K562 (cell line): ENCODE results near the gene GRAMD2B. TPM values are rescaled to one million over a fixed set of nuclear protein-coding genes. Genes with fewer than 3 reads are reported as not detected.

Experiments
- ATAC-seq: fragments of 200-7000 bp; cut with Tn5 transposase; 3 replicates; pipeline ENCODE4 v1.9.1; 2020; ENCODE audit warnings: moderate library complexity
- BruUV-seq: library from RNA; stranded (reverse); fragments of 400-500 nt; replicated peaks from 2 replicates; lab custom pipeline; 2021; lab: Mats Ljungman, UMichigan
- CTCF ChIA-PET: fragments of 300-600 bp; formaldehyde crosslinking; extraction: SDS; loops from one replicate; lab custom pipeline; 2021; ENCODE audit warnings: low intra/inter-chr PET ratio; lab: Yijun Ruan, JAX
- POLR2A ChIA-PET: fragments of 300-600, 350-650 bp; sonication (Branson Sonifier 250); formaldehyde crosslinking; extraction: SDS; loops from one replicate; lab custom pipeline; 2021; ENCODE audit warnings: antibody characterized with exemption, inconsistent platforms; lab: Yijun Ruan, JAX
- DNase-seq, 4 experiments: peaks; one replicate each; pipeline versions ENCODE4 v3.0.0 to v3.0.0-alpha.2; 2011 to 2018; ENCODE audit warnings: low spot score in 3 of 4, mixed read lengths in 3 of 4; ENCODE audit errors: extremely low read depth in 1 of 4
- FAIRE-seq: peaks from 2 replicates; lab custom pipeline; 2011; peaks lifted over from hg19 to GRCh38; lab: Jason Lieb, UNC
- H2AFZ ChIP-seq: 2 replicates; pipeline ENCODE4 v1.6.0; 2011; ENCODE audit warnings: low read depth, low read length, control low read depth, inconsistent platforms
- H3K27ac ChIP-seq: fragments of 200-600 bp; 3 replicates; pipeline ENCODE4 v1.8.0; 2011; ENCODE audit warnings: low read depth, mild to moderate bottlenecking, control low read depth, inconsistent platforms, low read length, moderate library complexity, mixed read lengths; ENCODE audit errors: extremely low read depth
- H3K27me3 ChIP-seq, 2 experiments: fragments of 300-600 bp in 1 of 2; 2 replicates in 1 of 2; 3 replicates in 1 of 2; pipeline versions ENCODE4 v1.6.0 to v1.8.0; 2011; ENCODE audit warnings: inconsistent platforms in 2 of 2, low read length in 2 of 2, mild to moderate bottlenecking in 1 of 2, mixed read lengths in 1 of 2, moderate library complexity in 1 of 2; ENCODE audit not compliant: control insufficient read depth in 2 of 2, insufficient read depth in 2 of 2
- H3K36me3 ChIP-seq: fragments of 300-600 bp; 3 replicates; pipeline ENCODE4 v1.8.0; 2011; ENCODE audit warnings: mild to moderate bottlenecking, low read length, inconsistent platforms; ENCODE audit not compliant: control insufficient read depth, insufficient read depth
- H3K4me1 ChIP-seq, 2 experiments: fragments of 200-600 bp in 1 of 2; replicated peaks in 1 of 2; 2 replicates in 1 of 2; 3 replicates in 1 of 2; pipeline versions ENCODE4 v1.5.1 to v1.8.0; 2011; ENCODE audit warnings: inconsistent platforms in 2 of 2, low read length in 2 of 2, mild to moderate bottlenecking in 1 of 2, mixed read lengths in 1 of 2, moderate library complexity in 1 of 2; ENCODE audit not compliant: control insufficient read depth in 2 of 2, insufficient read depth in 2 of 2
- H3K4me2 ChIP-seq: 2 replicates; pipeline ENCODE4 v1.6.1; 2011; ENCODE audit warnings: low read length, control low read depth, inconsistent platforms, mixed read lengths; ENCODE audit not compliant: insufficient read depth
- H3K4me3 ChIP-seq: fragments of 200-600 bp; sonication (generic), shearing (Covaris generic); 2 replicates; pipeline ENCODE4 v1.5.1; 2016; ENCODE audit warnings: control low read depth, inconsistent platforms
- H3K79me2 ChIP-seq: fragments of 200-600 bp; 3 replicates; pipeline ENCODE4 v1.8.0; 2011; ENCODE audit warnings: low read length, inconsistent platforms; ENCODE audit not compliant: control insufficient read depth, insufficient read depth
- H3K9ac ChIP-seq, 2 experiments: 2 replicates each; pipeline versions ENCODE4 v1.6.0 to v1.6.1; 2011; ENCODE audit warnings: low read depth in 2 of 2, low read length in 2 of 2, control low read depth in 1 of 2, inconsistent platforms in 1 of 2, mild to moderate bottlenecking in 1 of 2, mixed read lengths in 1 of 2; ENCODE audit not compliant: insufficient read depth in 1 of 2
- H3K9me1 ChIP-seq: one replicate; pipeline ENCODE4 v1.6.0; 2011; ENCODE audit warnings: inconsistent platforms, mild to moderate bottlenecking, low read length, moderate library complexity; ENCODE audit not compliant: control insufficient read depth, insufficient read depth
- H3K9me3 ChIP-seq: replicated peaks from 2 replicates; pipeline ENCODE4 v1.5.1; 2011; ENCODE audit warnings: low read depth, low read length, inconsistent platforms; ENCODE audit not compliant: control insufficient read depth, insufficient read depth
- H4K20me1 ChIP-seq: replicated peaks from 2 replicates; pipeline ENCODE4 v1.6.1; 2011; ENCODE audit warnings: low read length, inconsistent platforms, mixed read lengths; ENCODE audit not compliant: control insufficient read depth, insufficient read depth
- CREB1 ChIP-seq, 2 experiments: sonication (generic) in 1 of 2; formaldehyde crosslinking in 1 of 2; IDR thresholded peaks; 2 replicates each; pipeline versions ENCODE4 v1.6.1 to v1.8.0; 2012 to 2022; ENCODE audit warnings: inconsistent platforms in 1 of 2, mild to moderate bottlenecking in 1 of 2, missing genetic modification reagents in 1 of 2, moderate library complexity in 1 of 2
- GATAD2A ChIP-seq: fragments of 450-650 bp; IDR thresholded peaks from 2 replicates; pipeline ENCODE4 v1.6.1; 2017
- HDAC8 ChIP-seq: fragments of 450-650 bp; IDR thresholded peaks from 2 replicates; pipeline ENCODE4 v1.6.1; 2016; ENCODE audit warnings: mild to moderate bottlenecking, missing genetic modification characterization, moderate library complexity, missing compliant biosample characterization
- RFX1 ChIP-seq: fragments of 450-650 bp; IDR thresholded peaks from 2 replicates; pipeline ENCODE4 v1.6.1; 2016; ENCODE audit warnings: mild to moderate bottlenecking, moderate library complexity
- ZNF316 ChIP-seq: fragments of 450-650 bp; IDR thresholded peaks from 2 replicates; pipeline ENCODE4 v1.6.1; 2016
- WGBS: fragments of 100-300 bp; shearing (Covaris generic); methylation state at CpG from one replicate; pipeline ENCODE4 v1.1.6; 2016; ENCODE audit warnings: low coverage, mixed read lengths; ENCODE audit not compliant: insufficient coverage; ENCODE audit errors: missing lambda C conversion rate; 5-methylcytosine and 5-hydroxymethylcytosine counted together
- in situ Hi-C: fragments of 300-500 bp; cut with MboI; formaldehyde crosslinking; loops from 4 replicates; pipeline ENCODE4 v1.15.0; 2018; ENCODE audit warnings: inconsistent platforms, mixed read lengths
- intact Hi-C: fragments of 100-400 bp; cut with micrococcal nuclease; formaldehyde crosslinking; loops from 2 replicates; pipeline ENCODE4 v1.14.2; 2022
- polyA plus RNA-seq, 8 experiments: library from polyadenylated mRNA; depleted of rRNA in 4 of 8; stranded (reverse) in 5 of 8; unstranded in 3 of 8; fragments of >200 nt; fragmentation: Nextera tagmentation in 2 of 8; fragmentation: Illumina TruSeq in 1 of 8; extraction: Ambion mirVana in 2 of 8; extraction: Trizol in 1 of 8; gene quantifications; 2 replicates each; pipeline versions ENCODE4 v1.2.1 to v1.2.3, GENCODE V29; 2011 to 2014; ENCODE audit warnings: inconsistent platforms in 1 of 8, missing spikeins in 1 of 8
- total RNA-seq, 7 experiments: library from RNA; depleted of rRNA in 6 of 7; stranded (reverse); fragments of >200 nt in 6 of 7; fragmentation: Illumina TruSeq in 2 of 7; extraction: Trizol in 2 of 7; gene quantifications; 2 replicates each; pipeline versions ENCODE4 v1.2.1 to v1.2.3, GENCODE V29; 2011 to 2021; ENCODE audit warnings: low replicate concordance in 1 of 7

GRAMD2B gene
- total and polyA plus RNA-seq, 9 of the 15 experiments (the other 6 are each of a cell fraction or from before 2014, with no cell fraction given) = 0.32 to 4.2 (median 1.4) TPM

- TF ChIP-seq ZNF316 = peak; percentile 56
These were observed 103.3 kb downstream of the GRAMD2B start (continued) for GRCh38 chr5:126526493-126526892.

- no peaks in the 10 kb centered on the region for H3K9me3 ChIP-seq
- WGBS = 73% methylated on average over 1 of the region's 1 CpG
- TF ChIP-seq GATAD2A = no peak
- TF ChIP-seq HDAC8 = no peak
- no peak for TF ChIP-seq RFX1
- TF ChIP-seq CREB1 (IDR thresholded peaks at IDR 0.05) = no peak
- TF ChIP-seq CREB1 (CRISPR knock-in tag; IDR thresholded peaks at IDR 0.05) = no peak
- TF ChIP-seq, all 486 proteins: peak for 0
- no peaks in the 10 kb centered on the region for H3K9me1 ChIP-seq
- DNase-seq (no peak), ATAC-seq (no peak), FAIRE-seq (no peak)
- H3K27ac ChIP-seq = no peak overlapping the region
- POLR2A ChIA-PET = interaction anchor here (0.8 to 1.2 kb wide), 3 partner anchors 8 to 184 kb away, joined by 3 to 6 read pairs (median 3); no protein-coding TSS in a partner anchor
- no peak overlapping the region for H3K4me2 ChIP-seq
- CTCF ChIA-PET = no interaction called here
- no peaks in the 10 kb centered on the region; the same call in 2 of the 3 replicates for H3K36me3 ChIP-seq
- peaks cover 9 to 15% of the 10 kb centered on the region in 2 experiments; a peak in 3 of 5 replicates for H3K4me1 ChIP-seq
- no TSS peak for BruUV-seq
- H3K9ac ChIP-seq = no peak overlapping the region
- H3K4me3 ChIP-seq = no peak overlapping the region
- no peaks in the 10 kb centered on the region for H3K79me2 ChIP-seq
- H2AFZ ChIP-seq = 0 out of 2 replicates have a peak overlapping the region, but pooled peaks have one; percentile 67
- no peaks in the 10 kb centered on the region for H4K20me1 ChIP-seq
- in situ Hi-C loops = no loop called here
- H3K27me3 ChIP-seq = no peaks in the 10 kb centered on the region
- intact Hi-C loops = no loop called here
These were observed 103.9 kb downstream of the GRAMD2B start for GRCh38 chr5:126527158-126527557.
